Fibroblast of lung (primary cell): ENCODE results near the gene NEK10.

ENCODE experiments used
- EZH2 ChIP-seq: IDR thresholded peaks from 2 replicates; pipeline ENCODE4 v1.5.1; 2012; ENCODE audit warnings: low read length, control low read depth, mild to moderate bottlenecking; ENCODE audit errors: missing control alignments
- TF ChIP-seq, protein P1 (sequence below), 2 donors: IDR thresholded peaks in 1 of 2; conservative IDR thresholded peaks in 1 of 2; 1 replicate in 1 of 2; 2 replicates in 1 of 2; pipeline ENCODE4 v1.5.1; 2011 to 2012; ENCODE audit warnings: low read length in 2 of 2, control low read depth in 1 of 2, inconsistent platforms in 1 of 2, low read depth in 1 of 2, mild to moderate bottlenecking in 1 of 2

DNA sequence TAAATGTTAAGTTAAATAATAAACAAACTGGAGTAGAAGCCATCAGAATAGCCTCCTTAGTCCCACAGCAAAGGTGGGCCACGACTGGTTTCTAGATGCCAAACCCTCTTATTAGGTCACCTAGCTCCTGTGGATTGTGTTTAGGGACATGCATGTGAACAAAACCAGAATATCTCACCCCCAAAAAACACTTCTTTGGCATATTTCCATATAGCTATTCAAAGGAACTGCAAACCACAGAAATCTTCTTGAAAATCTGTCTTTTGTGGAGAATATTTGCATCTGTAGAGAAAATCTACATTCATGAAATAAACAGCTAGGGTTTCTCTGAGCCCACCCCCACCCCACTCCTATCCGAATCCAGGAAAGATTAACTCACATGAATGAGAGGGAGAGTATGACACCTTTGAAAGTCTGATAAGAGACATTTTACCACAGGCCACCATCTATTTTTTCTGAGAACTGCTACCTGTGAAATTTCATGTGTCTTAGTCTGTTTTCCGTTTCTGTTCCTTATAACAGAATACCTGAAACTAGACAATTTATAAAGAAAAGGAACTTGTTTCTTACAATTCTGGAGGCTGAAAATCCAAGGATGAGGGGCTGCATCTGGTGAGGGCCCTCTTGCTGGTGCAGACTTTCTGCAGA, 159.4 kb downstream of the NEK10 start:
- TF ChIP-seq, protein P1, sequence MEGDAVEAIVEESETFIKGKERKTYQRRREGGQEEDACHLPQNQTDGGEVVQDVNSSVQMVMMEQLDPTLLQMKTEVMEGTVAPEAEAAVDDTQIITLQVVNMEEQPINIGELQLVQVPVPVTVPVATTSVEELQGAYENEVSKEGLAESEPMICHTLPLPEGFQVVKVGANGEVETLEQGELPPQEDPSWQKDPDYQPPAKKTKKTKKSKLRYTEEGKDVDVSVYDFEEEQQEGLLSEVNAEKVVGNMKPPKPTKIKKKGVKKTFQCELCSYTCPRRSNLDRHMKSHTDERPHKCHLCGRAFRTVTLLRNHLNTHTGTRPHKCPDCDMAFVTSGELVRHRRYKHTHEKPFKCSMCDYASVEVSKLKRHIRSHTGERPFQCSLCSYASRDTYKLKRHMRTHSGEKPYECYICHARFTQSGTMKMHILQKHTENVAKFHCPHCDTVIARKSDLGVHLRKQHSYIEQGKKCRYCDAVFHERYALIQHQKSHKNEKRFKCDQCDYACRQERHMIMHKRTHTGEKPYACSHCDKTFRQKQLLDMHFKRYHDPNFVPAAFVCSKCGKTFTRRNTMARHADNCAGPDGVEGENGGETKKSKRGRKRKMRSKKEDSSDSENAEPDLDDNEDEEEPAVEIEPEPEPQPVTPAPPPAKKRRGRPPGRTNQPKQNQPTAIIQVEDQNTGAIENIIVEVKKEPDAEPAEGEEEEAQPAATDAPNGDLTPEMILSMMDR (conservative IDR thresholded peaks at IDR 0.05 in 1 of 2, IDR thresholded peaks at IDR 0.05 in 1 of 2; ENCODE audit: low read depth in 1 of 2, low read length in 2 of 2) = no peak
- TF ChIP-seq EZH2 = no peak
